Tibial artery (tissue), 4 donors: ENCODE data around the gene JPH4.

ENCODE experiments used
- DNase-seq, 2 donors: peaks; one replicate each; pipeline ENCODE4 v3.0.0-alpha.2; 2019
- H3K27ac ChIP-seq, 2 donors: fragments of 200-600 bp; sonication (generic) in 1 of 2; 1 replicate in 1 of 2; 2 replicates in 1 of 2; pipeline ENCODE4 v1.5.1; 2018 to 2019; ENCODE audit warnings: mild to moderate bottlenecking in 1 of 2
- H3K27me3 ChIP-seq, 2 donors: fragments of 200-600 bp; sonication (generic) in 1 of 2; one replicate each; pipeline versions ENCODE4 v1.5.1 to v1.6.0; 2016 to 2019
- H3K36me3 ChIP-seq, 3 donors: fragments of 200-600 bp; sonication (generic) in 2 of 3; one replicate each; pipeline ENCODE4 v1.5.1; 2016 to 2019; ENCODE audit warnings: mild to moderate bottlenecking in 2 of 3
- H3K4me1 ChIP-seq, 4 donors: fragments of 200-600 bp; sonication (generic) in 2 of 4; 1 replicate in 3 of 4; 2 replicates in 1 of 4; pipeline ENCODE4 v1.5.1; 2016 to 2019
- H3K4me3 ChIP-seq, 2 donors: fragments of 200-600 bp; sonication (generic) in 1 of 2; 1 replicate in 1 of 2; 2 replicates in 1 of 2; pipeline ENCODE4 v1.5.1; 2018 to 2019; ENCODE audit warnings: mild to moderate bottlenecking in 2 of 2
- H3K9me3 ChIP-seq, 3 donors: fragments of 200-600 bp; sonication (generic) in 1 of 3; one replicate each; pipeline ENCODE4 v1.5.1; 2016 to 2019
- intact Hi-C: fragments of 100-400 bp; cut with DNase I; formaldehyde crosslinking; loops from one replicate; pipeline ENCODE4 v1.15.0; 2023; ENCODE audit warnings: low total_unique reads
- TF ChIP-seq, protein P1 (sequence below), 2 experiments: fragments of 200-600 bp in 1 of 2; fragments of 450-650 bp in 1 of 2; IDR thresholded peaks; one replicate each; pipeline ENCODE4 v1.5.1; 2017 to 2019; ENCODE audit warnings: antibody characterized with exemption in 2 of 2, mild to moderate bottlenecking in 1 of 2, moderate library complexity in 1 of 2

The JPH4 gene

DNA sequence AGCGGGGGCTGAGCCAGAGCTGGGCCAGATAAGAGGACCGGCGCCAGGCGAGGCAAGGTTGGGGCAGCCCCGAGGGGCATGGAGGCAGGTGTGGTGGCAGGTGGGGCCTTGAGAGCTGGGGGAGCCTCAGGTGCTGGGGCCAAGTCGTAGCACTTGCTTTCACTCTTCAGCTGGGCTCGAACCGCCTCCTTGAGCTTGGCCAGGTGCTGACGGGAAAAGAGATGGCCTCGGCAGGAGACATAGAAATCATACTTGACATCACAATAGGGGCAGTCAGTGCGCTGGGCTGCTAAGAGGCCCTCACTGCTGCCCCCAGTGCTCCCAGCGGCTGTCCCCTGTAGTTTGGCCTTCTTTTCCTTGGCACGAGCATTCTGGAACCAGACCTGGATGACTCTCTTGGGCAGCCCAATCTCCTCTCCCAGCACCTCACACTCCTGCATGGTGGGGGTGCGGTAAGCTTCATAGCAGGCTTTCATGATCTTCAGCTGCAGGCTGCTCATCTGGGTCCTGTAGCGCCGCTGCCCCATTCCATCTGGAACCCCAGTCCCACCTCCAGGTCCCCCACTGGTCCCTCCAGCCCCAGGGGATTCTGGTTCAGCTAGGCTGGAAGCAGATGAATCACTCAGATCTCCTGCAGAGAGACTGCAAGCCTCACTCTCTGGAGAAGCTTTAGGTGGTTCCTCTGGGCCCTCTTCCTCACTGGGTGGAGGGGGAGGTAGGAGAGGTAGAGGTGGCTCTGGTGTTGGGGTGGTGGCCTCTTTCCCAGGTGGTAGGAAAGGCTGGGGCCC lies 55.2 kb downstream of the JPH4 start:
- Histone ChIP-seq H3K27me3 (no peaks in the 10 kb centered on the region), H3K4me3 (no peak overlapping the region), H3K9me3 (no peaks in the 10 kb centered on the region), H3K4me1 (no peaks in the 10 kb centered on the region), H3K27ac (no peak overlapping the region), H3K36me3 (peaks cover 0 to 20% (median 0%) of the 10 kb centered on the region in 3 donors)
- TF ChIP-seq, protein P1, sequence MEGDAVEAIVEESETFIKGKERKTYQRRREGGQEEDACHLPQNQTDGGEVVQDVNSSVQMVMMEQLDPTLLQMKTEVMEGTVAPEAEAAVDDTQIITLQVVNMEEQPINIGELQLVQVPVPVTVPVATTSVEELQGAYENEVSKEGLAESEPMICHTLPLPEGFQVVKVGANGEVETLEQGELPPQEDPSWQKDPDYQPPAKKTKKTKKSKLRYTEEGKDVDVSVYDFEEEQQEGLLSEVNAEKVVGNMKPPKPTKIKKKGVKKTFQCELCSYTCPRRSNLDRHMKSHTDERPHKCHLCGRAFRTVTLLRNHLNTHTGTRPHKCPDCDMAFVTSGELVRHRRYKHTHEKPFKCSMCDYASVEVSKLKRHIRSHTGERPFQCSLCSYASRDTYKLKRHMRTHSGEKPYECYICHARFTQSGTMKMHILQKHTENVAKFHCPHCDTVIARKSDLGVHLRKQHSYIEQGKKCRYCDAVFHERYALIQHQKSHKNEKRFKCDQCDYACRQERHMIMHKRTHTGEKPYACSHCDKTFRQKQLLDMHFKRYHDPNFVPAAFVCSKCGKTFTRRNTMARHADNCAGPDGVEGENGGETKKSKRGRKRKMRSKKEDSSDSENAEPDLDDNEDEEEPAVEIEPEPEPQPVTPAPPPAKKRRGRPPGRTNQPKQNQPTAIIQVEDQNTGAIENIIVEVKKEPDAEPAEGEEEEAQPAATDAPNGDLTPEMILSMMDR (IDR thresholded peaks at IDR 0.05): no peak
- DNase-seq: no peak
- intact Hi-C loops: no loop called here

DNA sequence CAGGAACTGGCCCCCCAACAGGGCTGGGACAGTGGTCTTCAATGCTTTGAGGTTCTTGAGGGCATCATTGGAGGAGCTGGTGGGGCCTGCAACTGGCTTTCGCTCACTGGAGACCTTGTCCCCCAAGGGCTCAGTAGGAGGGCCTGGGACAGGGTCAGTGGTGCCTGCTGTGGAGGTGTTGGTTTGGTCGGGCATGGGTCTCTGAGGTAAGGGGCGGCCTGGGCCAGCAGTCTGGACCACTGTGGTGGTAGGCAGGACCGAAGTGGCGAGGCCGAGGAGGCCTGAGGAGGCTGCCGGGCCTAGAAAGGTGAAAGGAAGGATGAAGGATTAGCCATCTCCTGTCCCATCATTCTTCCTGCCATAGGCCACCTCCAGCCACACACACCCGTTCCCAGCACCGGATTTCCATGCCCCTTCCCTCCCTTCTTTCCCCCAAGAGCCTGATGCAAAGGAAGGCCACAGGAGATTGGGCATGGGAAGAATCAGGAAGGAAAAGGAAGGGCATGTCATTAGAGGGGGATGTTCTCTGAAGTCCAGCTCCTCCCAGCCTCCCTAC lies 55.9 kb downstream of the JPH4 start:
- TF ChIP-seq, protein P1 (IDR thresholded peaks at IDR 0.05): no peak
- no peak for DNase-seq
- no peak overlapping the region for H3K27ac ChIP-seq
- peaks cover 0 to 20% (median 0%) of the 10 kb centered on the region in 3 donors for H3K36me3 ChIP-seq
- H3K4me3 ChIP-seq: no peak overlapping the region
- H3K9me3 ChIP-seq: no peaks in the 10 kb centered on the region
- H3K4me1 ChIP-seq: no peaks in the 10 kb centered on the region
- H3K27me3 ChIP-seq: no peaks in the 10 kb centered on the region
- intact Hi-C loops: no loop called here

DNA sequence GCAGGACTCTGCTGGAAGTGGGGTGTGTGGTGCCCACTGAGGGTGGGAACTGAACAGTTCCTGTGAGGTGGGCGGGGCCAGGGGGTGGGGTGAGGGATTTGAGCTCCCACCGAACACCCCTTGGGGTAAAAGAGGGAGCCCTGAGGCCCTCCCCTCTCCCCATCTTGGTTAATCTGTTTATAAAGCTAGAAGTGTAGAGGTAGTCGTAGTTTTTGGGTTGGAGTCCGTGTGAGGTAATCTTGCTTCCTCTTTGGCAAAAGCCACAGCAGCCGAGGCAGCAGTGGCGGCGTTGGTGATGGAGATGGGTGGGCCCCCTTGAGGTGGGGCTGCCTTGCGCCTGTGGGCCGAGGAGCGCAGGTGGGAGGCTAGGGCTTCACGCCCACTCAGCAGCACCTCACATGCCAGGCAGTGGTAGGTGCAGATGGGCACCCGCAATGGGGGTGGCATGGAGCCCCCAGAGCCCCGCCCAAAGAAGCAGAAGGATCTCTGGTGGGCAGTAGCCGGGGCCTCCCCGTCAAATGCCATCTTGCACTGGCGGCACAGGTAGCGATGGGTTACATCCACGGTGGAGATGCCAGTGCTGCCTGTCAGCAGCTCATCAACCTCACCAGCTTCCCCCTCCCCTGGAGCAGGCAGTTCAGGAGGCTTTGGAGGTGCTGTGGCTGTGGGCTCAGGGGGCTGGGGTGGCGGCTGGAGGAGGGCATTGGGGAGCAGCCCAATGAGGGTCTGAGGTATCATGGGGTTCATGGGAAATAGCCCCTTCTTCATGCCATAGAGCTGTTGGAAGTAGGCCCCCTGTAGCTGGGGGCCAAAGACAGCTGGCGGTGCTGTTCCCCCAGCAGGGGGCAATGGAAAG lies 56.6 kb downstream of the JPH4 start:
- intact Hi-C loops: no loop called here
- H3K27ac ChIP-seq: no peak overlapping the region
- no peaks in the 10 kb centered on the region for H3K4me1 ChIP-seq
- TF ChIP-seq, protein P1 (IDR thresholded peaks at IDR 0.05): no peak
- no peaks in the 10 kb centered on the region for H3K9me3 ChIP-seq
- H3K36me3 ChIP-seq: peaks cover 0 to 20% (median 0%) of the 10 kb centered on the region in 3 donors
- H3K27me3 ChIP-seq: no peaks in the 10 kb centered on the region
- no peak overlapping the region for H3K4me3 ChIP-seq
- DNase-seq: no peak

DNA sequence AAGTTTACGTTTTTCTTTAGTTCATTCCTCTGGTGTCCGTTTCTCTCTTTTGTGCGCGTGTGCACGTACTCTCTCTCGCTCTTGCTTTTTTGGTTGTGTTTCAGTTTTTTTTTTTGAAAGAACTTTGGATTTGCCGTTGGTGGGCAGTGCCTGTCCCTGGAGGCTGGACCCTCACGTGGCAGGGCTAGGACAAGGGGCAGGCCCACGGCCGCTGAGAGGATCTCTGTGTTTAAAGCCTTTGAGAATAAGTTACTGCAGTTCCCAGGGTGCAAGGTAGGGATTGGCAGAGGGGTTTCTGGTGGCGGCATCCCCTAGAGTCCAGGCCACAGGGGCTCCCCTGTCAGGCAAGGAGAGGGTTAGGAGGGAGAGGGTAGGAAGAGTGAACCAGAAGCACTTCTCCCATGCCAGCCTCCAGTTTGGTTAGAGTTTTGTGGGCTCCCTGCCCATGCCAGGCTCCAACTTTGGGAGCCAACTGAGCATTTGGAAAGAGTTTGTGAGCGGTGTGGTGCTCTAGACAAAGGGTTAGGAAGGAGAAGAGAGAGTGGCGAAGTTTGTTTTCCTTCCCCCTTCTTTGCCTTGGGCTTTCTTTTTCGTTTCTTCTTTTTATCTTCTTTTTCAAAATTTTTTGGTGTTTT lies 57.6 kb downstream of the JPH4 start:
- Histone ChIP-seq H3K27me3 (no peaks in the 10 kb centered on the region), H3K4me3 (no peak overlapping the region), H3K9me3 (no peaks in the 10 kb centered on the region), H3K27ac (no peak overlapping the region), H3K36me3 (peaks cover 0 to 10% (median 0%) of the 10 kb centered on the region in 3 donors), H3K4me1 (no peaks in the 10 kb centered on the region)
- intact Hi-C loops: no loop called here
- no peak for DNase-seq
- TF ChIP-seq, protein P1 (IDR thresholded peaks at IDR 0.05): no peak

DNA sequence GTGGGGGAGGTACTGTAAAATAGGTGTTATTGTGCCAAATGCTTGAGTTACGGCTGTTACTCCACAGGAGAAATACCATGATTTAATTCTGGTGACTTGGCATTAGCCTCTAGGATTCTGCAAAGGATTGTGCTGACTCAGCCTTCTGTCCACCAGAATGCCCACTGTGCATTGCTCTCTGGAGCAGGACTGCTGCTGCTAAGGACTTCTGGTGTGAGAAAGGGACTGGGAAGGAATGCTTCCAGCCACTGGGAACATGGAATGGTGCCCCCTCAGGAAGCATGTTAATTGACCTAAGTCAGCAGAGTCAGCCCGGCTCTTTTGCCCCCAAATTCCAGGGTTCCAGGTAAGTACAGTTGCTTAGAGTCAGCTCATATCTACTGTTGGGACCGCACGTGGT lies 59.9 kb downstream of the JPH4 start:
- H3K36me3 ChIP-seq: no peaks in the 10 kb centered on the region
- no peak for DNase-seq
- H3K27ac ChIP-seq: no peak overlapping the region
- H3K4me1 ChIP-seq: no peaks in the 10 kb centered on the region
- intact Hi-C loops: no loop called here
- TF ChIP-seq, protein P1 (IDR thresholded peaks at IDR 0.05): no peak
- H3K4me3 ChIP-seq: no peak overlapping the region
- H3K9me3 ChIP-seq: no peaks in the 10 kb centered on the region
- no peaks in the 10 kb centered on the region for H3K27me3 ChIP-seq
